Osteoblast (primary cell): Measurements from ENCODE around the gene PIEZO2. TPM values are rescaled to one million over a fixed set of nuclear protein-coding genes. Genes with fewer than 3 reads are reported as not detected.

Experiments
- DNase-seq: peaks from one replicate; pipeline ENCODE4 v3.0.0; 2011; ENCODE audit warnings: low spot score, mixed read lengths; ENCODE audit not compliant: insufficient read length; ENCODE audit errors: missing footprints
- H2AFZ ChIP-seq: 2 replicates; pipeline ENCODE4 v1.6.0; 2011; ENCODE audit warnings: mild to moderate bottlenecking, low read length
- H3K27ac ChIP-seq: 2 replicates; pipeline ENCODE4 v1.5.1; 2011; ENCODE audit warnings: mild to moderate bottlenecking, low read depth, low read length, moderate library complexity
- H3K27me3 ChIP-seq: 2 replicates; pipeline ENCODE4 v1.6.0; 2012; ENCODE audit warnings: mild to moderate bottlenecking, control low read depth, inconsistent platforms, low read length, moderate library complexity; ENCODE audit not compliant: insufficient read depth
- H3K36me3 ChIP-seq: 2 replicates; pipeline ENCODE4 v1.5.1; 2011; ENCODE audit warnings: mild to moderate bottlenecking, low read length, control low read depth, moderate library complexity; ENCODE audit not compliant: insufficient read depth
- H3K4me1 ChIP-seq: 2 replicates; pipeline ENCODE4 v1.5.1; 2011; ENCODE audit warnings: mild to moderate bottlenecking, low read length, control low read depth, moderate library complexity; ENCODE audit not compliant: insufficient read depth
- H3K4me2 ChIP-seq: 2 replicates; pipeline ENCODE4 v1.6.0; 2011; ENCODE audit warnings: mild to moderate bottlenecking, low read length; ENCODE audit not compliant: insufficient read depth
- H3K4me3 ChIP-seq: fragments of 200-600 bp; sonication (generic); 3 replicates; pipeline ENCODE4 v1.5.1; 2012; ENCODE audit warnings: mild to moderate bottlenecking, low read length, inconsistent platforms; ENCODE audit not compliant: insufficient read depth
- H3K79me2 ChIP-seq: 2 replicates; pipeline ENCODE4 v1.6.0; 2012; ENCODE audit warnings: mild to moderate bottlenecking, low read length, control low read depth, inconsistent platforms; ENCODE audit not compliant: insufficient read depth
- H3K9me3 ChIP-seq: 2 replicates; pipeline ENCODE4 v1.5.1; 2011; ENCODE audit warnings: low read depth, low read length, control low read depth
- H4K20me1 ChIP-seq: 2 replicates; pipeline ENCODE4 v1.6.0; 2012; ENCODE audit warnings: mild to moderate bottlenecking, low read length, control low read depth; ENCODE audit not compliant: insufficient read depth
- CTCF ChIP-seq: IDR thresholded peaks from 2 replicates; pipeline ENCODE4 v1.5.1; 2011; ENCODE audit warnings: mild to moderate bottlenecking, low read depth, low read length, moderate library complexity; ENCODE audit errors: extremely low read depth
- total RNA-seq: library from RNA; depleted of rRNA; stranded (reverse); fragments of >200 nt; gene quantifications from 2 replicates; pipeline ENCODE4 v1.2.3, GENCODE V29; 2012

Gene PIEZO2
- total RNA-seq, 1 donor = 46.7 TPM

DNA sequence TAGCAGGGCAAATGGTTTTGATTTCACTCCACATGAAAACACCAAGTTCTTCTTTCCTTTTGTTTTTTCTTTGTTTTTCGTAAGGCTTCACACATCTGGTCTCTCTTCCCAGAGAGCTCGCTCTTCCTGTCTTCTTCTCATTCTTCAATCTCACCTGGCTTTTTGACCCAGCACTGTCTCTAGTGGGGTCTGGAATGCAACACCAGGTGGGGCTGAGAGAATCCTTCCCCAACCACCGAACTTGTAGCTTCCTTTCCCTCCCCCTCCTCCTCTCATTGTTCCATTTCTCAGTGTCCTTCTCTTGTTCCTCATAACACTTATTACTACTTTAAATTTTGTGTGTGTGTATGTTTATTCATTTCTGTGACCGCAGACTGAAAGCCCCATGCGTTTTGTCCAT lies 13.5 kb upstream of the PIEZO2 start:
- Histone ChIP-seq H4K20me1 (no peaks in the 10 kb centered on the region), H3K27me3 (peaks cover 8% of the 10 kb centered on the region), H3K27ac (no peak overlapping the region), H3K79me2 (no peaks in the 10 kb centered on the region), H3K36me3 (no peaks in the 10 kb centered on the region), H3K4me1 (peaks cover 1% of the 10 kb centered on the region), H3K4me3 (no peak overlapping the region), H3K9me3 (no peaks in the 10 kb centered on the region), H3K4me2 (no peak overlapping the region), H2AFZ (no peak overlapping the region)
- no peak for TF ChIP-seq CTCF
- no peak for DNase-seq

GRCh38 chr18:11162462-11162861 lies 13.1 kb upstream of the PIEZO2 start:
- Histone ChIP-seq H3K4me1 (no peaks in the 10 kb centered on the region), H3K9me3 (no peaks in the 10 kb centered on the region), H3K36me3 (no peaks in the 10 kb centered on the region), H3K27me3 (peaks cover 8% of the 10 kb centered on the region), H2AFZ (no peak overlapping the region), H3K27ac (no peak overlapping the region), H3K79me2 (no peaks in the 10 kb centered on the region), H3K4me3 (no peak overlapping the region), H4K20me1 (no peaks in the 10 kb centered on the region), H3K4me2 (no peak overlapping the region)
- no peak for TF ChIP-seq CTCF
- DNase-seq = no peak

DNA sequence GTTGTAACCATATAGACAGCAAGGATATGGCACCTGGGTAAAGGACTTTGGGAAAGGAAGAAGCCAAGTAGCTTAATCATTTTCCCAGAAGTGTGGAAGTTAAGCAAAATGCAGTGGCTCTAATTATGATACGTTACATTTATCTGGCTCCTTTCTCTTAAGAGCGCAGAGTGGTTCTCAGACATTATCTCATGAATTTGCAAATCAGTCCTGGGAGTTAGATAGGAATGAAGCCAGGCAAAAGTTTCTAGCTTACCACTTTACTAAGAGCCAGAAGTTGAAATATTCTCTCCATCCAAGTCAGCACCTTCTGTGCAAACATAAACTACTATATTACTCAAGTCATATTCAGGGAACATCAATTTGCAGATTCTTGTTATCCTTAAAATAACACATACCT lies 10.9 kb upstream of the PIEZO2 start:
- TF ChIP-seq CTCF = no peak
- H3K27me3 ChIP-seq = peaks cover 8% of the 10 kb centered on the region
- no peaks in the 10 kb centered on the region for H3K9me3 ChIP-seq
- H3K4me2 ChIP-seq = no peak overlapping the region
- no peak overlapping the region for H2AFZ ChIP-seq
- H3K79me2 ChIP-seq = no peaks in the 10 kb centered on the region
- no peaks in the 10 kb centered on the region for H4K20me1 ChIP-seq
- H3K36me3 ChIP-seq = no peaks in the 10 kb centered on the region
- peaks cover 4% of the 10 kb centered on the region for H3K4me1 ChIP-seq
- no peak for DNase-seq
- H3K27ac ChIP-seq = no peak overlapping the region
- no peak overlapping the region for H3K4me3 ChIP-seq

GRCh38 chr18:11159844-11160243 lies 10.5 kb upstream of the PIEZO2 start:
- Histone ChIP-seq H3K9me3 (no peaks in the 10 kb centered on the region), H3K27ac (no peak overlapping the region), H3K4me1 (peaks cover 6% of the 10 kb centered on the region), H3K4me3 (no peak overlapping the region), H3K27me3 (peaks cover 8% of the 10 kb centered on the region), H2AFZ (no peak overlapping the region), H3K4me2 (no peak overlapping the region), H3K36me3 (no peaks in the 10 kb centered on the region), H4K20me1 (no peaks in the 10 kb centered on the region), H3K79me2 (no peaks in the 10 kb centered on the region)
- TF ChIP-seq CTCF = no peak
- no peak for DNase-seq
